Activated CD8-positive, alpha-beta memory T cell treated with anti-CD3 and anti-CD28 coated beads, Interleukin-2, amount 50 U/mL, for 24 hours (primary cell): Measurements from ENCODE around the gene P3R3URF.

Experiments used
- DNase-seq: peaks from one replicate; pipeline ENCODE4 v3.0.0-alpha.2; 2020; ENCODE audit errors: extremely low read depth

The P3R3URF gene

DNA sequence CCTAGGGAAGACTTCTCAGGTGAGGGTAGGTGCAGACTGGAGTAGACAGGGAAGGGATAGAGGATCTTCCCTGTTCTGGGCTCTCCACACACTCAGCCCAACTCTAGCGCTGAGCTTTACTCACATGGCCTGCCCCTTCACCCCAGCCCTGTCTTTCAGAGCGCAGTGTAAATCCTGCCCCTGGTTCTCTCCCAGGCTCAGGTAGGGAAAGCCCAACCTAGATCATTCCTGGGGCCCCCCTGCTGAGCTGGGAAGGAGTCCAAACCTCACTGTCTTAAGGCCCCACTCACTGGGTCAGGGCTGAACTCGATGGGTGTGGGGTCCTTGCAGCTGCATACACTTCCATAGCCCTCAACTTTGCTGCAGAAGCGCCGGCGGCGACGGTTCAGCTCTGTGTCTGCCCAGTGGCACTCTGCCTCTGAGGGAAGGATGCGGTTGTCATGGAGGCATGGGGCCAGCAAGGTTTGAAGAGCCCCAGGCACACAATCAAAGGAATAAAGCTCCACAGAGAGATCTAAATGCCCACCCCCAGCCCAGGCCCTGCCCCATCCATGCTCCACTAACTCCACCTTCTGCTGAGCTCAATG lies 17.8 kb upstream of the P3R3URF start:
- no peak for DNase-seq

DNA sequence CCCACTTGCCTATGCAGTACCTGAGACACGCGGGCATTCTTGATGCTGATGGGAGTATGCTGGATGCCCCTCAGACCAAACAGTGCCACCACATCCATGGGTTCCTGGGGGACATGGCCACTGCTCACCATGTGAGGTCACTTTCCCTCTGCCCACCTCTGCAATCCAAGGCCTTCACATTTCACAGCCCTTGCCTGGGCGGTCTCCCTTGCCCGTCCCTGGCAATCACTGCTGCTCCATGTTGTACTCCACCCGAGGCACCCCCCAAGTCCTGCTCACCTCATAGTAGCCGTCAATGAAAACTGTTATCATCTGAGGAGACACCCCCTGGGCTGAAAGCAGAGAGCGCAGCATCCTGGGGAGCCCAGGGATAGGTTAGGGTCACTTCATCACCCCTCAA lies 17.0 kb upstream of the P3R3URF start:
- no peak for DNase-seq

DNA sequence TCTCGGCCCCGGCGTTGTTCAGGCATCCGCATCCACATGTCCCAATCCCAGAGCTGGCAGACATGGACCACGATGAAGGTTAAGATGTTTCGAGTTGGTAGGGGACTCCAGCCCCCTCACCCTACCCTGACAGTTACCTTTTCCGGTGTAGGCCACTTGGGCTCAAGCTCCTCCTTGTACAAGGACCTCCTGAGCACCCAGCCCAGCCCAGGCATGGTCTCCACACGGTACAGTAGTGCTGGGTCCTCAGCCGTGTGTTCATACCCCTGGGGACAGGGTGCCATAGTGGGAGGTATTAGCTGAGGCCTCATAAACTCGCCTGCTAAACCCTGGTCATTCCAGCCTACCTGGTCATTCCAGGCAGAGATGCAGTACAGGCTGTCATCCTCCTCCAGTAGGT lies 15.9 kb upstream of the P3R3URF start:
- no peak for DNase-seq

DNA sequence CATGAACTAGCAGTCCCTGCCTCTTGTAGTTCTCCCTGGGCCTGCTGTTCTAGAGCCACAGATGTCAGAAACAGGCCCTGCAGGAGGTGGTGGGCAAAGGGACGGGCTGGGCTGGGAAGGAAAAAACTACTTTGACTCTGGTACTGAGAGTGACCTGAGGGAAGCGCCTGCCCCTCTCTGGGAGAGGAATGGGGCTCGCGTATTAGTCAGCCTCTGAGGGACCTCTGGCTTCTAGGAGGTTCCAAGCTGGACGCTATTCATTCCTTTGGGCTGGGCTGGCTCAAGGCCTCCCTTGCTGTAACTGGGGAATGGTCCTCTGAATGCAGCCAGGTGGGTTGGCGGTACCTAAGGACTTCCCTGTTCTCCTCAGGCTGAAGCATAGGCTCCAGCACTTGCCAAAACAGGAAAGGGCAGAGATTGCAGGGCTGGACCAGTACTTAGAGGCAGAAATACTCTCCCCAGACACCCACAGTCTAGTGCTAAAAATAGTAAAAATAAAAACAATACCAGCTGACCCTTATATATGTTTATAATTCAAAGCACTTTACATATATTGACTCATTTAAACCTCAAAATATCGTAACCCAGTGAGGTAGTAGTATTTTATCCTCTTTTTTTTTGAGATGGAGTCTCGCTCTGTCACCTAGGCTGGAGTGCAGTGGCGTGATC lies 14.9 kb upstream of the P3R3URF start:
- no peak for DNase-seq

DNA sequence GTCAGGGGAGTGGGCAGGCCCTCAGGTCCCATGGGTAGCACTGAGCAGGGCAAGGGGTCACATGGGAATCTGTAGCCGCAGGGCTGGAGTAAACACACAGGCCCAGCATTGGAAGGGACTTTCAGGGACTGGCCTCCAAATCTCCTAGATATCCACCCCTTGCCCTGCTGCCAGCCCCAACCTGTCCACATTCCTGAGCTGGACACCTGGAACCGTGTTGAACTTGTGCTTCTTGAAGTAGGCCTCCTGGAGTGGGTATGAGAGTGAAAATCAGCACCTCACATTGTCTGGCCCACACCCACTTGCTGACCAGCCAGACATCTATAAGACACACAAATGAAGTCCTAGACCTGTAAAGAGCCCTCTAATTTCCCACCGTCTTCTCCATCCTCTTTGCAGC lies 14.3 kb upstream of the P3R3URF start:
- no peak for DNase-seq

DNA sequence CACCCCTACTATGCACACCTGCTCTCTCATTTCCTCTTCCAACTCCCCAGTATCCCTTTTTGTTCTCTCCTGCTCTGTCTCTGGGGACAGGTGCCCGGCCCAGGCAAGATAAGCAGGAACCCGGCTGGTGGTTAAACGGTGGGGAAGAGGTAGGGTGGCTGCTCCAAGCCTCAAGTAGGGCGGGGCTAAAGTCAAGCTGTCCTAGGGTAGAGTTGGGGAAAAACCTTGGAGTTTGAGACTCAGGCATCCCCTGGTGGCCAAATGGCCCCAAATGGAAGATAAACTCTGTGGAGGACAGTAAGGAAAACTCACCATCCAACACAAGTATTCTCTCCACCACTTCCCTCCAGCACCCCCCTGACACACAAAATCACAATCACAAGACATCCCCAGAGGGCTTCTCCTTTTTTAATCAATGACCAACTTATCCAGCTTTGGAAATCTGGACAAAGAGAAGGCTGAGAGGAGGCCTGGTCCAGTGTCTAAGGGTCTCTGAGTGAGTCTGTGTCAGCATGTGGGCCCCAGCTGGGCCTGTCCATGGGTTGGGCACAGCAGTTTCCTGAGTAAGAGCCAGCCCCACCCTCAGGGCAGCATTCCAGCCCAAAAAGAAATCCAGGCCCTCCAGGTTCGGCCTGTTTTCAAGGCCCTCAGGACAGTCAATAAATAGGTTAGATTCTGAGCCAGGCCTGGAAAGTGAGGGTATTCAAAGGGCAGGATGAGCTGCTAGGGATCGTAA lies 12.2 kb upstream of the P3R3URF start:
- no peak for DNase-seq

DNA sequence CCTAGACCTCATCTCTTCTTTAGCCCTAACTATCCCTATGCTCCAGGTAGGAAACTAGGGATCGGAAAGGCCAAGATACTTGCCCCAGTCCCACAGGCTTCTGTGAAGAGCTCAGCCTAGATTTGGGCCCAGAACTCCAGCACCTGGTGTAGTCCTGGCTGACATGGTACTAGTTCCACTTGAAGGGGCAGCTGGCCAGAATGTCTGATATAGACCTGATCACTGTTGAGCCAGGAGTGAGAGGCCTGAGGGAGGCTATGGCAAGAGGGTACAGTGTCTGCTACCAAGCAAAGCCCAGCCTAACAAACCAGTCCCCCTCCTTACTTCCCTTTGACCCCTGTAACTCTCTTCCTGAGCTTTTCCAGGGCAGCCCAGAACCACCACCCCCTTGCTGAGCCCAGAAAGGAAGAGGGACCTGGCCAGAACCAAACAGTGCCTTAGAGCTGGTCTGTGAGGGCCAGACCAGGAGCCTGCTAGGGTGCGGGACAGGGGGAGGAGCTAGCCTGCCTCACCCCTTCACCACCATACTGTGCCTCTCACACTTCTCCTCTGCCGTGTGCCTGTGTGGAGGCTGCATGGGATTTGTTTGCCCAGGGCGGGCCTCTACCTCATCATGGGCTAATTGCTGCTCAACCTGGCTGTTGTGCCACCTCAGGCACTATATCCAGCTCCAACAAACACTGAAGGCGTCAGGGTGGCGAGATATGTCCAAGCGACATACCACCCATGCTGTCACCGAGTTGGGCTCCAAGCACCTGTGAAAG lies 11.0 kb upstream of the P3R3URF start:
- no peak for DNase-seq

DNA sequence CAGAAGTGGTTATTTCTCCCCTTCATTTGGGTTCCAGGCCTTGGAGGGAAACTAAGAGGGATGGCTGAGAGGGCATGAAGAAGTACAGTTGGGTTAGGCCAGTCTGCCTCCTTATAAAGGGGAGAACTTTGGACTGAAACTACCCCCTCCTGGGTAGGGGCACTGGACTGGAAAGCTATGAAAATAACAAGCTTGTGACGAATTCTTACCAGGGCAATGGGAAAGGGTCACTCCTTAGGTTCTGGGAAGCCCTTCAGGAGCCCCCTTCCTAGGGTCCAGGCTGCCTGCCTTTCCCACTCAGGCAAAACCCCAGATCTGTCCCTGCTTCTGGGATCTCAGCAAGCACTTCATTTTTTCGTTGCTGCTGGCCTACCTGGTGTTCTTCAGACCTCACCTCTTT lies 9.8 kb upstream of the P3R3URF start:
- DNase-seq: no peak

DNA sequence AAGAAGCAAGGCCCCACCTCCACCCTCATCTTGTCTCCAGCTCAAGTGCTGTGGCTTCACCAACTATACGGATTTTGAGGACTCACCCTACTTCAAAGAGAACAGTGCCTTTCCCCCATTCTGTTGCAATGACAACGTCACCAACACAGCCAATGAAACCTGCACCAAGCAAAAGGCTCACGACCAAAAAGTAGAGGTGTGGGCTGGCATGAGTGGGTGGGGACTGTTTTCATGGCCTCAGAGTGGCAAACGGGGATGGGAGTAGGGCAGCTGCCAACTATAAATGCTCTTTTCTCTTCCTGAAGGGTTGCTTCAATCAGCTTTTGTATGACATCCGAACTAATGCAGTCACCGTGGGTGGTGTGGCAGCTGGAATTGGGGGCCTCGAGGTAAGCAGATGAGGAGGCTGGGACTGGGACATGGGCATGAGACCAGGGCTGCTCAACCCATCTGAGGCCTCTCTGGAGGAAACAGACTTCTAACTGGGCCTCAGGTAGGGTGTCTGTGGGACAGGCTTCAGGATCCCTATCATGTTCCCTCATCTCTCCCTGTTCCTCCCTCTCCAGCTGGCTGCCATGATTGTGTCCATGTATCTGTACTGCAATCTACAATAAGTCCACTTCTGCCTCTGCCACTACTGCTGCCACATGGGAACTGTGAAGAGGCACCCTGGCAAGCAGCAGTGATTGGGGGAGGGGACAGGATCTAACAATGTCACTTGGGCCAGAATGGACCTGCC lies 8.8 kb upstream of the P3R3URF start:
- no peak for DNase-seq

DNA sequence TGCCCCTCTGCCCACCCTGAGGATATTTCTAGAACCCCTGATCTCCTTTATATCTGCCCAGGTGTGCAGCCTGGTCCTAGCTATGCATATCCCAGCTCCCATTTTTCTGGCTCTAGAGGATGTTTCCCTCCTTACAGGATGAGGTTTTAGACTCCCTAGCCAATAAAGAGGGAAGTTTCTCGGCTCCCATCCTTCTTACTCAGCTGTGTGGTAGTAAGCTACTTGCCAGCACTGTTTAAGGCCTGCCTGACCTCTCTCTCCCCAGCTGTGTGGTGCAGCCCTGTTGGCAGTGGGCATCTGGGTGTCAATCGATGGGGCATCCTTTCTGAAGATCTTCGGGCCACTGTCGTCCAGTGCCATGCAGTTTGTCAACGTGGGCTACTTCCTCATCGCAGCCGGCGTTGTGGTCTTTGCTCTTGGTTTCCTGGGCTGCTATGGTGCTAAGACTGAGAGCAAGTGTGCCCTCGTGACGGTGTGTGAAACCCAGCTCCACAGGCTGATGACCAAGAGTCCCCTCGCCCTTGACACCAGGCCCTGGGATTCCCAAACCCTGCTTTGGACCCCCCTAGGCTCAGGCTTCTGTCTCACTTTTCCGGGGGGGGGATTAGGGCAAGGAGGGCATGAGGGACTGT lies 7.8 kb upstream of the P3R3URF start:
- DNase-seq: no peak

DNA sequence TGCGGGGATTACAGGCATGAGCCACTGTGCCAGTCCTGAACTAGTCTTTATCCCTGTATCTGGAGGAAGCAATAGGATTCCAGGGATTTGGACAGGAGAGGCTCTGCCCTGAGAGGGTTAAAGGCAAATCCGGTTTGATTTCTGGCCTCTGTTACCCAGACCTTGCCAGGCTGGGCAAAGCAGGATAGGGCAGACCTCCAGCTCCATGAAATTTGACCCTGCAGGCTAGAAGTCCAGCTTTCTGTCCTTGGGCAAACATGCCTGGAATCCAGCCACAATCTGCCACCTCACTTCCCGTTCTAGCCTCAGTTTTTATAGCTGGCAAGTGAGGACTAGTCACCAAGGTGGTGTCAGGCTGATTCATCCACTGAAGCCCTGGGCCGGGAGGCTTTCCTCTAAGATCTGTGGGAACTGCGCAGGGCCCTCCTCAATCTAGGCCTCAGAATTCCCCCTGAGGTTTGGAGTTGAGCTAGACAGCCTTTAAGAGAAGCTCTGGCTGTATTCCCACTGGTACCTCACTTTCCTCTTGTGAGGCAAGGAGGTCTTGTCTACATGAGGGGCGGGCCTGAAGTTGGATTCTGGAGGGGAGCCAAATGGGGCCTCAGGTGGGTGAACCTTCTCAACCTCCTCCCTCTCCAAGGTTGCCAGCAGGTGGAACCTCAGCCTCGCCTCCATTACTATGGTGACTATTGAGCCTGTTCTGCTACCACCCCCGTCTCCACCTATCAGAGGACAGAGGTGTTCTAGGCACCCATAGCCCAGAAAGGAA lies 7.0 kb upstream of the P3R3URF start:
- DNase-seq: no peak

DNA sequence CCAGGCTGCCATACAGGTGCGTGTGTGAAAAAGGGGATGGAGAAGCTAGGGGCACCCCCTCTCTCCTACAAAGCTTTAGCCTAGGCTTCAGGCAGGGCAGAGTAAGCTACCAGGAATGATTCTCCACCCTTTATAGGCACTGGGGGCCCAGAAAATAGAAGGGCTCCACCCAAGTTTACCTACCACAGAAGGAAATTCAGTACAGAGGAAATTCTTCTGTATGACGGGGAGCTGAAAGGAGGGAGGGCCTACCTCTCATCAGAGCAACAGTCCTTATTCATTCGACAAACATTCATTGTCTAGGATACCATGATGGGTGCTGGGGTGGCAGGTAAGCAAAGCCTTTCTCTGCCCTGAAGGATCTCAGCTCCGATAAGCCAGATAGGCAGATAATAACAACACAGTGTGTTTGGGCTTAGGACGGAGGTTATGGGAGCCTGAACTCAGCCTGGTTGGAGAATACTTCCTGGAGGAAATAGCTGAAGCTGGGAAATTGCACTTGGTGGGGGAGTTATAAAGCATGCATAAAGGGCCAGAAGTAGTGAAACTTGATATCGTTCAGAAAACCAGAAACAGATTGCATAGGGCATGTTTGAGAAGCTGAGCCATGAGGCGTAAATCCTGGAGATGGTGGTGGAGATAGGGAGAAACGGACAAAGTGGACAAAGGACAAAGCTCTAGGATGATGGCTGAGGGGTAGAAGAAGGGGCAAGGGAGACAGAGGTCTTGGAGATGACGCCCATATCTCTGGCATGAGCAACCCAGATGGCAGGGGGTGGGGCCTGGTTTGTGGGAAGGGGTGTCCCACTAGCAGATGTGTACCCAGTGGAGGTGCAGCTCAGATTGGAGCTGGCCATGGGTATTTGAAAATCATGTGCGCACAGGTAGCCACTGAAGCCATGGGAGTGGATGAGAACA lies 5.3 kb upstream of the P3R3URF start:
- DNase-seq: no peak

DNA sequence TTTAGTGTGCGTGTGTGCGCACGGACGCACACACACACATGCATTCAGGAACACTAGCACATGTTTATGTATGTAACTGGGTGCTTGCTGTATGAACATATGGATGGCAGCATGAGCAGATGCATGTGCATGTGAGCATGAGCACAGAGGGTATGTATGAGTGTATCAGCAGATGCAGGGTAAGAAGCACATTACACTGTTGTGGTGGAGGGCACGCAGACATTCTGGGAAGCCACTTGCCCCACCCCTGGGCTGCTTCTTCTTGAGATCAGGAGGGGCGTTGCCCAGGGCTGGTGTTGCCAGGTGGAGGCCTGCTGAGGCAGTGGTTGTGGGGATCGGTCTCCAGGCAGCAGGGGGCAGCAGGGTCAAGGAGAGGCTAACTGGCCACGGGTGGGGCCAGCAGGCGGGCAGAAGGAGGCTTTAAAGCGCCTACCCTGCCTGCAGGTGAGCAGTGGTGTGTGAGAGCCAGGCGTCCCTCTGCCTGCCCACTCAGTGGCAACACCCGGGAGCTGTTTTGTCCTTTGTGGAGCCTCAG lies 3.9 kb upstream of the P3R3URF start:
- DNase-seq: no peak

DNA sequence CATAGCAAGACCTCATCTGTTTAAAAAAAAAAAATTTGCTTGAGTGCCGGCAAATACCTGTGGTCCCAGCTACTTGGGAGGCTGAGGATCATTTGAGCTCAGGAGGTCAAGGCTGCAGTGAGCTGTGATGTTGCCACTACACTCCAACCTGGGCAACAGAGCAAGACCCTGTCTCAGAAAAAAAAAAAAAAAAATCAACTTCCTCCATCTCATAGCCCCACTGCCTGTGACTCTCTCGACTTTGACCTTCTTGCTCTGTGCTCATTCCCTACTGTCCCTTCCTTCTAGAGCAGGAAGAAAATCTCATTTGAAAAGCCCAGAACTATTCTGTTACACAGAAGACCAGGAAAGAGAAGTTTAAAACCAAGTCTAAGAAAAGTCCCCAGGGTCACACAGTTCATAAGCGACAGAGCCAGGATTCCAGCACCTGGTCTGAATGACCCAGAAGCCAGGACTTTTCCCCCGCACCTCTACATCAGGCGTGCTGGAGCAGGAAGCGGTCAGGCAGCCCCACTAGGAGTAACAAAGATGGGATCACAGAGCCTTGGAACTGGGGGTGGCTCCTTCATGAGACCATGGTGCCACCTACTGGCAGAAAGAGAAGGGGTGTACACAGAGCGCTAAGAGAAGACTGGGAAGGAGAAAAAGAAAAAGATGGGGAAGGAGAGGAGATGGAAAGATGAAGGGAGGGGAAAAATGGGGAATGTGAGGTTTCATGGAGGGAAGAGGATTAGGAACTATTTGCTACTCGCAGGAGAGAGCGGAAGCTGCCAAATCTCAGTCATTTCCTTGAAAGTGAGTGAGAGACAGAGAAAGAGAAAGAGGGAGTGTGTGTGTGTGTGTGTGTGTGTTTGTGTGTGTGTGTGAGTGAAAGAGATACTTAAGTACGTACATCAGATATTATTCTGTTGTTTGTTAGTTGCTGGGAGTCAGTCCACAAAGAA lies 3.1 kb upstream of the P3R3URF start:
- no peak for DNase-seq

DNA sequence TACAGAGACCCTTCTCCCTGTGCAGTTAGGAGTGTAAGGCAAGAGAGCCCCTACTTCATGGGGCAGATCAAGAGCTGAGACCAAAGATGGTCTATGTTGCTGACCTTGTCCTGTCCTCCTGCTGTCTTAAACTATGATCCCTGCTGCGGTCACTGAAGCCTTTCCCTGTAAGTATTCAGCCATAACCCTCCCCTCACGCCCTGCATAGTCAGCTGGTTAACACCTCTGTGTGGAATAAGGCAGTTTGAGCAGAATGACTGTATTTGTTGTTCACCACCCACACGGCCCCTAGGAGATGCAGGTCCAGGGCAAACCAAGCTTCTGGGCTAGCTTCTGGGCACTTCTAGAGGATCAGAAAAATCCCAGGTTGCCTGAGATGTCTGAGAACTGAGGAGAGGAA lies 1.0 kb downstream of the P3R3URF start:
- DNase-seq: no peak

DNA sequence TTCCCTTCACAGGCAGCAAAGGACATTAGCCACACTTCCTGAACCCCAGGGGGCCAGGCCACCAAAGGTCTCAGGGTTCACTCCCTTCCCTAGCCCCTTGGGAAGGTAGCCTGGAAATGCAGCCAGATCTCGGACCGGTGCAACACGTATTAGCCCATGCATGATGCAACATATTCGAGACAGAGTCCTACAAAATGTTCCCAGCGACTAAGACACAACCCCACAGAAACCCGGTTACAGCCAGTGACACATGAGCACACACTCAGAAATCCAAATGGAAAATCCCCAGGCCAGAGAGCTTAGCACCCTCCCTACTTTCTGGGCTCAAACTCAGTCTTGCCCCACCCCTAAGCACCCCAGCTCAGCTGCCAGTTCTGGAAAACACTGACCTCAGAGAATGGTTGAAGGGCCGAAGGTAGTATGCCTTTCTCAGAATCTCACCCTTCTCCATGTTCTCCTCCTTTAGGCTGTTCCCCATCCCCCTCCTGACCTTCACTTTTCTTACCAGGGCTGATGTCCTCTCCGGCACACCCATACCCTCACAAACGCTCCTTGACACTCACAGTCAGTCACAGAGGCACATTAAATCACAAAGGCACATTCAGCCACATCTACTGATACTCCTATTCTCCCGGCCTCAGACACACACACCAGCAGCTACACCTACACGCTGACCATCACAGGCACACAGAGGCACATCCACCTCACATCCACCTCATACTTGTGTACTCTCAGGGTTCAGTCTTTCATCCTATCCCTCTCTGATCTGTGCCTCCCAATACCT lies 1.6 kb downstream of the P3R3URF start, which contains the start of gene TSPAN1:
Gene TSPAN1, plus strand, starts transcription at position 640 of the 784 bp plus-strand sequence. CDS start 6,021 bp downstream, outside the sequence.
- DNase-seq: no peak

DNA sequence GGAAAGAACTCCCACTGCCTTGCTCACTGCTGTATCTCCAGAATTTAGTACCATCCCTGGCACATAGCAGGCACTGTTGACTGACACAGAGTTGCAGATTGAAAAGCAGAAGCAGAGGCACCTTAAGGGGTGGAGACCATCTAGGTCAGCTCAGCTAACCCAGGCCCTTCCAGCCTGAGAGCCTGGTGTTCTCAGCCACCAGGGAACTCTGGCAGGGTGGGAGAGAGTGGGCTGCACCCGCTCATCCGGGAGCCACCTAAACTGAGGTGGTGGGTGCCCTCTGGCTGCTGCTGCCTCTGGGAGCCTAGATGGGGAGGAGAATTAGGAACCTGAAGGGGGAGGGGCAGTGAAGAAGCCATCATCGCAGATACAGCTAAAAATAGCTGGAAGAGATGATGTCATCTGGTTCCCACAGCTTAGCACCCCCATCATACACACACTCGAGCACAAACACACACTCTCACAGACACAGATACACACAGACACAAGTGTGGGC lies 2.9 kb downstream of the P3R3URF start:
- no peak for DNase-seq
